ENCODE data around the gene TAF1B. TPM values are rescaled to one million over a fixed set of nuclear protein-coding genes. Genes with fewer than 3 reads are reported as not detected.

TAF1B gene
- total RNA-seq, 2 experiments from 2014 or later: 23.0 to 25.3 TPM

DNA sequence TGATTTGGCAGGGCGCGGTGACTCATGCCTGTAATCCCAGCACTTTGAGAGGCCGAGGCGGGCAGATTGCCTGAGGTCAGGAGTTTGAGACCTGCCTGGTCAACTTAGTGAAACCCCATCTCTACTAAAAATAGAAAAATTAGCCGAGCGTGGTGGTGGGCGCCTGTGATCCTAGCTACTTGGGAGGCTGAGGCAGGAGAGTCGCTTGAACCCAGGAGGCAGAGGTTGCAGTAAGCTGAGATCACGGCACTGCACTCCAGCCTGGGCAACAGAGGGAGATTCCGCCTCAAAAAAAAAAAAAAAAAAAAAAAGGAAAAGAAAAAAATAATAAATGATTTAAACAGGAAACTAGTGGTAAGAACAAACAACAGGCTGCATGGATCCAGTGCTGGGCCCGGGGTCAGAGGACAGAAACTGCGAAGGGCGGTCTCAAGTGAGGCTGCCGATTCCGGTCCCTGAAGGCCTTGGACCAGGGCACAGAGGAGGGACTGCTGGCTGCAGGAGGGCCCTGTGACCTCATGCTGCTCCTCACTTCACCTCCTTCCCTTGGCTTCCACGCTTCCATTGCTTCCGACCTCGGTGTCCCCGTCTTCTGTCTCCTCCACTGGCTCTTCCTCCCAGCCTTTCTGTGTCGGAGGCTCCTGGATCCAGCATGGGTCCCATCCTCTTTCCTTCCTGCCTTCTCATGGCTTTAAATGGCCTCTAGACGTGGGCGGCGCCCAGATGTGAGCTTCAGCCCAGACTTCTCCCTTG, 106.1 kb downstream of the TAF1B start:
- no peak for DNase-seq
- Mint-ChIP-seq H3K27me3 (peaks cover 42% of the 10 kb centered on the region), H3K4me1 (peaks cover 5% of the 10 kb centered on the region), H3K9me3 (no peaks in the 10 kb centered on the region), H3K36me3 (no peaks in the 10 kb centered on the region), H3K27ac (no peak overlapping the region), H3K4me3 (peak overlapping the region; percentile 4)

DNA sequence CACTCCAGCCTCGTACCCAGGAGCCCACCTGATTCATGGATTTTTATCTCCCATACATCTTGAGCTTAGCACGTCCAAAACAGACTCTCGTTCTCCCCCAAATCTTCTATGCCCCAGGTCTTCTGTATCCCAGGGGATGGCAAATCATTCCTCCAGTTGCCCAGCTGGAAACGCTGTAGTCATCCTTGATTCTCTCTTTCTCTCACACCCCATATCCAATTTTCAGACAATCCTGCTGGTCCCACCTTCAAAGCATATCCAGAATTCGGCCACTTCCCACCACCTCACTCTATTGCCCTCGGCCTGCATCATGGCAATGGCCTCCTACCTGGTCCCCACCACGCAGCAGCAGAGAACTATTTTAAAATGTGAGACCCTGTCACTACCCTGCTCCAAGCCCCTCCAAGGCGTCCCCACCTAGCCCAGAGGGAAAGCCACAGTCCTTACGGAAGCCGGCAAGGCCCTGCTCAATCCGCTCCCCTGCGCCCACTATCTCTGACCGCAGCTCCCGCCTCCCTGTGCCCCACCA, 106.8 kb downstream of the TAF1B start:
- no peaks in the 10 kb centered on the region for H3K9me3 Mint-ChIP-seq
- H3K36me3 Mint-ChIP-seq: no peaks in the 10 kb centered on the region
- H3K4me1 Mint-ChIP-seq: peaks cover 5% of the 10 kb centered on the region
- H3K27me3 Mint-ChIP-seq: peaks cover 46% of the 10 kb centered on the region
- H3K4me3 Mint-ChIP-seq: peak overlapping the region; percentile 80
- no peak for DNase-seq
- no peak overlapping the region for H3K27ac Mint-ChIP-seq

DNA sequence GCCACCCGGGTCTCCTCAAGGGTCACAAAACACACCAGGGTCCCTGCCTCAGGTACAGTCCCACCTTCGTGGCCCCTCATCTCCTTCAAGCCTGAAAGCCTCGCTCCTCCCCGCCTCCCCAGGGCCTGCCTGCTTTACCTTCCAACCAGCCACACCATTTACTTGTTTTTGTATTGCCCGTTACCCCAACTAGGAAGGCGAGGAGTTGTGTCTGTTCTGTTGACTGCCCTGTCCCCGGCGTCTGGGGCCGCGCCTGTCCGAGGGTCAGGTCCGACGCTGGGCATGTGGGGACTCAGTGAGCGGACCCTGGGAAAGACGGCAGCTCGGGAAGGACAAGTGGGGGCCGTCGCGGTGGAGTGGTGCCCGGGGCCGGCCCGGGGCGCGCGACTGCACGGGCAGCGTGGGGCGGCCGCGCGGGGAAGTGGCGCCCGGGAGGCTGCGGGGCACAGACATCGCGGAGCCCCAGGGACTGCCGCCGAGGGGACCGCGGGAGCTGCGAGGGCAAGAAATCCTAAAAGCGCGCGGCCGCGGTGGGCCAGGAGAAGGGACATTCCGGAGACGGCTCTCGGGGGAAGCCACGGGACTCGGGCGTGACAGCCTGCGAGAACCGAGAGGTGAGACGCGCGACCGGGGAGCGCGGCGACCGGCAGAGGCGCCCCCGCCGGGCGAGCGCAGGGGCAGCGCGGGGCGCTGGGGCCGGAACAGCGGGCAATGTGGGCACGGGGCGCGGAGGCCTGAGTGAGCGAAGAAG, 107.4 kb downstream of the TAF1B start:
- H3K27ac Mint-ChIP-seq: no peak overlapping the region
- H3K27me3 Mint-ChIP-seq: peaks cover 46% of the 10 kb centered on the region
- no peaks in the 10 kb centered on the region for H3K36me3 Mint-ChIP-seq
- peak overlapping the region; percentile 80 for H3K4me3 Mint-ChIP-seq
- DNase-seq: peak; percentile 50
- no peaks in the 10 kb centered on the region for H3K9me3 Mint-ChIP-seq
- peaks cover 5% of the 10 kb centered on the region for H3K4me1 Mint-ChIP-seq

DNA sequence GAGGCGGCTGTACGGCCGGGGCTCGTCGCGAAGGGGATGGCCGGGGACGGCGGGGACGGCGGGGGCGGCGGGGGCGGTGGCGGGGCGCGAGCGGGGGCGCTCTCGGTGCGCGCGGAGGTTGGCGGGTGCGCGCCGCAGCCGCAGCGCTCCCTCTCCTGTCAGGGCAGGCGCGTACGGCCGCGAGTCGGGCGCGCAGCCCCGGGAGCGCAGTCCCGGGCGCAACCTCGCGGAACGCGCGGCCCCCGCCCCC, 107.9 kb downstream of the TAF1B start:
- no peak for DNase-seq
- Mint-ChIP-seq H3K4me1 (peaks cover 5% of the 10 kb centered on the region), H3K9me3 (no peaks in the 10 kb centered on the region), H3K36me3 (no peaks in the 10 kb centered on the region), H3K4me3 (peak overlapping the region; percentile 70), H3K27ac (no peak overlapping the region), H3K27me3 (peaks cover 46% of the 10 kb centered on the region)

DNA sequence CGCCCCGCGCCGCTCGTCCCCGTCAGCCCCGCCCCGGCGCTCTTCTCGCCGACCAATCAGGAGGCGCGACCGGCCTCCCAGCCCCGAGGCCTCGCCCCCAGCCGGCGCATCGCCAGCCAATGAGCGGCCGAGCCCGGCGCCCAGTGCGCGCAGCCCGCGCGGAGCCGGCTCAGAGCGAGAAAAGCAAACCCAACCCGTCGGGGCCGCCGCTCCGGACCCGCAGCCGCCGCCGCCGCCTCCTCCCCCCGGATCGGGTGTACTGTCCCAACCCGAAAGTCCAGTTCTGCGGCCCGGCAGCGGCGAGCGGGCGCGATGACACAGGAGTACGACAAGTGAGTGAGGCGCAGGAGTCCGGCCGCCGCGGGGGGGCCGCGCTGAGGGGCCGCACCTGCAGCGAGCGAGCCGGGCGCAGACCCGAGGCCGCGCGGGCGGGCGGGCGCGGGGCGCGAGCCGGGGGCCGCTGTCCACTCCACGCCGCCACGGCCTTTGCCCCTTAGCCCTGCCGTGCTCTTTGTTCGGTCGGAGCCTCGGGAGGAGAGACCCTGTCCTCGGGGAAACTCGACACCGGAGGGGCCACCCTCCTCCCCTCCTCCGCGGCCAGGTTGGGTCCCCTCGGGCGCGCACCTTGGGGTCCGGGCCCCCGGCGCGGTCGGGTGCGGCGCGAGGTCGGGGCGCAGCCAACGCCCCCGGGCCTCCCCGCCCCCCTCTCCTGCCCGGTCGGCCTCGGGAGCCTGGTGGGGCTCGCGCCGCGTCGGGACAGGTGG, 108.4 kb downstream of the TAF1B start, which contains the start of gene GRHL1:
GRHL1 (plus strand) TSS at position 172 of the 764 bp plus-strand sequence; CDS start at position 313, 141 bp downstream.
- peaks cover 5% of the 10 kb centered on the region for H3K4me1 Mint-ChIP-seq
- H3K27ac Mint-ChIP-seq: no peak within 1 kb of the TSS
- peak within 1 kb of the TSS; percentile 80 for H3K4me3 Mint-ChIP-seq
- no peaks in the 10 kb centered on the region for H3K9me3 Mint-ChIP-seq
- H3K36me3 Mint-ChIP-seq: no peaks in the 10 kb centered on the region
- DNase-seq: peak; percentile 94
- peaks cover 43% of the 10 kb centered on the region for H3K27me3 Mint-ChIP-seq

DNA sequence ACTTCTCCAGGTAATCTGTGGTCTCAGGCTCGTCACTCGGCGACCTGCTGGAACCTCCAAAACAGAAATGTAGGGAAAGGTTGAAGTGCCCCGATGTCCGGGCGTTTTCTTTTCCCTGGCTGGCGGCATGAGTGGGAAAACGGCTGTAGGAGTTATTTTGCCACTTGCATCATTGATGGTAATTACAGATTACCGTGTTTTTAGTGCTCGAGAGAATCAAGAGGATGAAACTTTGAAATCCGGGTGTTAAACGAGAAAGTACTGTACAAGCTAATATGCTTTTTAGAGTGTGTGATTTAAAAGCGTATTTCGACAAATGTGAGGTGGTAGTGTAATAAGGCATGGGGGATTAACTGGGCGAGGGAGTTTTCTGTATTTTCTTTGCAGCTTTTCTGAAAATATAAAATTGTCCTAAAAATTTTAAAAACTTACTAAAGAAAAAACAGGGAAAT, 109.0 kb downstream of the TAF1B start:
- peak overlapping the region; percentile 66 for H3K4me3 Mint-ChIP-seq
- H3K9me3 Mint-ChIP-seq: no peaks in the 10 kb centered on the region
- peaks cover 48% of the 10 kb centered on the region for H3K27me3 Mint-ChIP-seq
- no peak for DNase-seq
- no peak overlapping the region for H3K27ac Mint-ChIP-seq
- no peaks in the 10 kb centered on the region for H3K36me3 Mint-ChIP-seq
- H3K4me1 Mint-ChIP-seq: peaks cover 5% of the 10 kb centered on the region

DNA sequence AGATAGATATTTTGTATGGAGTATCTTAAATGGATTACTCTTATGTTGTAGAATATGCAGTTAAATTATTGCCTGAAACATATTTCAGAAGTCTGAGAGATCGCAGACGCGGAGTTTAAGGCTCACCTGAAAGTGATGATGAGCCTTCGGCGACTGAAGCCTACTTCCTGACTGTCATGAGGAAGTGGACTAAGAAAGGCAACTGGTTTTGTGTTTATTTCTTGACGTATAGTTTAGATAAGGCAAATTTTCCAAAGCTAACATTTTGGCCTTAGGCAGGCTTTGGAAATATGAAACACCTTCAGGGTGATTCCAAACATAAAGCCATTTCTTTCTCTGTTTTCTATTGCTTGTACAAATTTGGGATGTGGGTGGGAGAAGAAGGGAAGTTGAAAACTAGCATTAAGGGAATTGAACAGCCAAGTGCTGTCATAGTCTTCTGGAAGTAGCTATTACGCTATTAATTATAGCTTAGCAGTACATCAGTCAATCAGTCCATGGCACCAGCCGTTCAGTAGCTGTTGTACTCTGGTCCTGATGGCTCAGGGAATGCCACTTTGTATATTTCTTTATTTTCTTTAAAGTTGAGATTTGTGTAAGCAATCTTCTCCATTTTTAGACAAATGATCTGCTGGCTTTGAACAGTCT, 109.7 kb downstream of the TAF1B start:
- no peak overlapping the region for H3K27ac Mint-ChIP-seq

DNA sequence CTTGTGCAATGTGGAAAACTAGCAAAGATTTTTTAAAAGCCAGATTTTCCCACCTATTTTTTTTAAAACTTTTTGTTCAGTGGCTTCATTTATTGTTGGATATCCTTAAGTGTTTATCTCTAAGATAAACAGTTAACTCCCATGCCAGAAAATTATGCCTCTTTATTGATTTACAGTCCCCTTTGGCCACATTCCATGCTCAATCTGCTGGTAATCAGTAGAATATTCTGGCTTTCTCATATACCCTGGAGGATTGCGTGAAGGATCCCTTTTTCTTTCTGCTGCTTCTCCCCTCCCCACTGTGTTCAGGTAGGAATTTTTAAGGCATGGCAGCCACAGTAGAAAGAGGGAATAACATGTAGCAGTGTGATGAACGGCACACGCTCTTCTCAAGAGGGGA, 110.9 kb downstream of the TAF1B start:
- peaks cover 49% of the 10 kb centered on the region for H3K27me3 Mint-ChIP-seq
- DNase-seq: no peak
- H3K27ac Mint-ChIP-seq: no peak overlapping the region
- no peak overlapping the region for H3K4me3 Mint-ChIP-seq
- H3K36me3 Mint-ChIP-seq: no peaks in the 10 kb centered on the region
- H3K4me1 Mint-ChIP-seq: peaks cover 5% of the 10 kb centered on the region
- H3K9me3 Mint-ChIP-seq: no peaks in the 10 kb centered on the region

More for the DNA sequence above, 109.7 kb downstream of the TAF1B start:
- no peak overlapping the region for H3K4me3 Mint-ChIP-seq
- no peaks in the 10 kb centered on the region for H3K36me3 Mint-ChIP-seq
- H3K9me3 Mint-ChIP-seq: no peaks in the 10 kb centered on the region
- peaks cover 55% of the 10 kb centered on the region for H3K27me3 Mint-ChIP-seq
- peaks cover 5% of the 10 kb centered on the region for H3K4me1 Mint-ChIP-seq
- DNase-seq: no peak

DNA sequence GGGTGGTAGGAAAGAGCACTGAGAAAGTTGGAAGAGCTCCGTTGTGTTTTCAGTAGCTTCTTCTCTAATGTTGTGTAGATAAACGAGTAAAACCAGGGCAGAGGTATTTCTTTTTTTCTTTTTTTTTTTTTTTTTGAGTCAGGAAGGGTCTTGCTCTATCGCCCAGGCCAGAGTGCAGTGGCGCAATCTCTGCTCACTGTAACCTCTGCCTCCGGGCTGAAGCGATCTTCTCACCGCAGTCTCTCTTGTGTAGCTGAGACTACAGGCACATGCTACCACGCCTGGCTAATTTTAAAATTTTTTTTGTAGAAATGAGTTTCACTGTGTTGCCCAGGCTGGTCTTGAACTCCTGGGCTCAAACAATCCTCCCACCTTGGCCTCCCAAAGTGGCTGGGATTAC, 114.8 kb downstream of the TAF1B start:
- no peak for DNase-seq
- H3K27me3 Mint-ChIP-seq: peaks cover 28% of the 10 kb centered on the region
- H3K27ac Mint-ChIP-seq: no peak overlapping the region
- H3K36me3 Mint-ChIP-seq: no peaks in the 10 kb centered on the region
- no peaks in the 10 kb centered on the region for H3K9me3 Mint-ChIP-seq
- no peak overlapping the region for H3K4me3 Mint-ChIP-seq
- H3K4me1 Mint-ChIP-seq: no peaks in the 10 kb centered on the region

DNA sequence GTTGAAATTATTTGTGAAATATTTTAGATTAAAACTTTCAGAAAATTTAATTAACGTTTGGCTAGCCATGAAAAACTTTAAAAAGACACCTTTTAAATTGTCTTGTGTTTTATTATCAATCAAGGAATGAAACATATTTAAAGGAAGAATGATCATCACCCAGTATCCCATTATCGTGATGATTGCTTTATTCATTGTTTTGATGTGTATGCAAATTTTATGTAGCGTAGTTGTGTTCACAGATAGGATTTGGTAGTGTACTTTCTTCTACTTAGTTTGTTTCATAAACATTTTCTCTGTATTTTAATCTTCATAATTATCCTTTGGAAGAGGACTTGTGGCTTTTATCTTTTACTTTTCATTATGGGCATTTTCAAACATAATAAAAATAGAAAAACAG, 116.0 kb downstream of the TAF1B start:
- Mint-ChIP-seq H3K27ac (no peak overlapping the region), H3K36me3 (no peaks in the 10 kb centered on the region), H3K4me3 (no peak overlapping the region), H3K9me3 (no peaks in the 10 kb centered on the region), H3K4me1 (no peaks in the 10 kb centered on the region), H3K27me3 (peaks cover 18% of the 10 kb centered on the region)
- no peak for DNase-seq

DNA sequence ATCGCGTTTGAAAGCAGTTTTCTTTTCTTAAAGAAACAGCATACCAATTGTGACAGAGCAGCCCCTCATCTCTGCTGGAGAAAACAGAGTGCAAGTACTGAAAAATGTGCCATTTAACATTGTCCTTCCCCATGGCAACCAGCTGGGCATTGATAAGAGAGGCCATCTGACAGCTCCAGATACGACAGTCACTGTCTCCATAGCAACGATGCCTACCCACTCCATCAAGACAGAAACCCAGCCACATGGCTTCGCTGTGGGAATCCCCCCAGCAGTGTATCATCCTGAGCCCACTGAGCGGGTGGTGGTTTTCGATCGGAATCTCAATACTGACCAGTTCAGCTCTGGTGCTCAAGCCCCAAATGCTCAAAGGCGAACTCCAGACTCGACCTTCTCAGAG, 117.7 kb downstream of the TAF1B start:
- DNase-seq: no peak
- H3K9me3 Mint-ChIP-seq: no peaks in the 10 kb centered on the region
- no peaks in the 10 kb centered on the region for H3K36me3 Mint-ChIP-seq
- no peak overlapping the region for H3K4me3 Mint-ChIP-seq
- peaks cover 7% of the 10 kb centered on the region for H3K4me1 Mint-ChIP-seq
- peaks cover 13% of the 10 kb centered on the region for H3K27me3 Mint-ChIP-seq
- H3K27ac Mint-ChIP-seq: no peak overlapping the region

DNA sequence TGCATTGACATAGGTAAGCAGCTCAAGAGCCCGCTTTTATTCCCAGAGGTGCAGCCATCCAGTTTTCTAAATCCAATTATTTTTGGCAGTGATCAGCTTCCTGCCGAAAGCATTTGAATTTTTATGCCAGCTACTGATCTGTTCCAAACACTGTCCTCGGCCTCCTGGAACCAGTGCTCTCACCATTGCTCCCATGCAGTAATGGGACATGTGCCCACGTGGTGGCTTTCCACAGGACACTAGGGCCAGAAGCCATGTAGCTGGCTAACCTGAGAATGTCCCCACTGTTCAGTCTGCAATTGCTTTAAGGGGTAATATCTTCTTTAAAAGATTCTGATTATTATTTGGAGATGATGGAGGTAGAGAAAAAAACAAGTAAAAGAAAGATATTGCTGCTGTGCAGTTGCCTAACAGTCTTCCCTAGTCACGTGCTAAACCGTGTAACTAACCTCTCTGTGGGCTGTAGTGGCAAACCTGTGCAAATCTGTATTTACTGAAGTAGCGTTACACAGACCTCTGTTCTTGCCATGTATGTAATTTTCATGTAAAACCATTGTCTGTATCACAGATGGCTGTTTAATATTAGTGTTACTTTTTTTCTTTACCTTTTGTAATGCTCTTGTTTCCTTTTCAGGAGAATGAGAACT, 121.2 kb downstream of the TAF1B start:
- Mint-ChIP-seq H3K9me3 (no peaks in the 10 kb centered on the region), H3K36me3 (no peaks in the 10 kb centered on the region), H3K4me3 (no peak overlapping the region), H3K27ac (no peak overlapping the region), H3K27me3 (no peaks in the 10 kb centered on the region), H3K4me1 (peaks cover 9% of the 10 kb centered on the region)
- DNase-seq: no peak

DNA sequence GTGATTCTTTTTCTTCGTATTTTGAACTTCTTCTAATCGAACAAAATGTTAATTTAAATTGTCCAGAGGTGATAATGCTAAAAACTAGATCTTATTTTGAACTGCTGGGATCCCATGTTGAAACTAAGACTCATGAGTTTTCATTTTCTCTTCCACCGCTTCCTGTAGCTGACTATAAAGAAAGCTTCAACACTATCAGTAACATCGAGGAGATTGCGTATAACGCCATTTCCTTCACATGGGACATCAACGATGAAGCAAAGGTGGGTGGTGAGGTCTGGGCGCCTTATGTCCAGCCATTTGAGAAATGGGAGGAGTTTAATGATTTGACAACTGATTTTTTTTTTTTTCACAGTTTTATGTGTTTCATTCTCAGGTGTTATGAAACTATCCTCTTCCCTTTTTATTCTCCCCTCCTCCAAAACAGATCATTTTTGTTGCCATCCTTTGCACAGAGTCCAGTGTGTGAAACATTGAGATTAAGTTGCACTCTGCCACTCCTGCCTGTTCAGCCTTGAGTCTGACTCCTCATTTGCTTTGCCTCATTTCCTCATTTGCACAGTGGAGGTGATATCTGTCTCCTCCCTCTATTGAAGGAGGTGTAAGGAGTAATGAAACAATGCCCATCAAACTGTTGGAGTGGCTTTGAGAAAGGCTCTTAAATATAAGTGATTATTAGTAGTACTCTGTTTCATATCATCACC, 122.0 kb downstream of the TAF1B start:
- no peak for DNase-seq
- no peaks in the 10 kb centered on the region for H3K27me3 Mint-ChIP-seq
- H3K4me3 Mint-ChIP-seq: no peak overlapping the region
- H3K9me3 Mint-ChIP-seq: no peaks in the 10 kb centered on the region
- no peak overlapping the region for H3K27ac Mint-ChIP-seq
- no peaks in the 10 kb centered on the region for H3K36me3 Mint-ChIP-seq
- peaks cover 9% of the 10 kb centered on the region for H3K4me1 Mint-ChIP-seq

DNA sequence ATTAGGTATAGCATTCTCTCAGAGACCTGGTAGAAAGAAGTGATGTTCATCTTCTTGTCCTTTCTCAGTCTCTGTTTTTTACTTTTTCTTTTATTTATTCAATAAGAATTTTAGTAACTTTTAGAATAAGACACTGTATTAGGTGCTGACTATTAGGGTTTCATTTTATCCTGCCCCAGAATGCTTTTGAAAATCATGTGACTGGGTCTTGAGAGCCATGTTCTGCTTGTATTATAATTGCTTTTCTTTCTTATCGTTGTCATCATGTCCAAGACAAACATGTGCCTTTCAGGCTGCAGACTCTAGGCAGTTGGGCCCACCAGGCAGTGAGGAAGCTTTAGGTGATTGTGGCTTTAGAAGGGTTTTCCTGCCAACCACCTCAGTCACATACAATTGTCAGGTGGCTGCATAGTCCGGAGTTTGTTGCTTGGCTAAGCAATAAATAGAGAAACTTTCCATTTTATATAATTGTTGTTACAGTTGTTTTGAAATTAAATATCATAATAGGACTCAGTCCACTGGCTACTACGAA, 123.3 kb downstream of the TAF1B start:
- Mint-ChIP-seq H3K27ac (no peak overlapping the region), H3K36me3 (no peaks in the 10 kb centered on the region), H3K4me1 (peaks cover 9% of the 10 kb centered on the region), H3K4me3 (no peak overlapping the region), H3K9me3 (no peaks in the 10 kb centered on the region), H3K27me3 (no peaks in the 10 kb centered on the region)
- DNase-seq: no peak
